Measurements from ENCODE around the gene DMD.

GRCh38 chrX:32087663-32088062 lies 1123.7 kb downstream of the DMD start:
- no peak for TF ChIP-seq EZH2 (IDR thresholded peaks at IDR 0.05; ENCODE audit: insufficient read depth, low read length)
- no peak for TF ChIP-seq CTCF (IDR thresholded peaks at IDR 0.05; ENCODE audit: insufficient read depth, low read depth, low read length)

Data from astrocyte (in vitro differentiated cells and primary cell).